ENCODE measurements around the gene ANAPC1.
"Not testable (repeated sequence)": the region's sequence is repeated elsewhere in the genome, so short reads cannot be mapped to it uniquely, and the experiment has no call there.

ANAPC1 gene

DNA sequence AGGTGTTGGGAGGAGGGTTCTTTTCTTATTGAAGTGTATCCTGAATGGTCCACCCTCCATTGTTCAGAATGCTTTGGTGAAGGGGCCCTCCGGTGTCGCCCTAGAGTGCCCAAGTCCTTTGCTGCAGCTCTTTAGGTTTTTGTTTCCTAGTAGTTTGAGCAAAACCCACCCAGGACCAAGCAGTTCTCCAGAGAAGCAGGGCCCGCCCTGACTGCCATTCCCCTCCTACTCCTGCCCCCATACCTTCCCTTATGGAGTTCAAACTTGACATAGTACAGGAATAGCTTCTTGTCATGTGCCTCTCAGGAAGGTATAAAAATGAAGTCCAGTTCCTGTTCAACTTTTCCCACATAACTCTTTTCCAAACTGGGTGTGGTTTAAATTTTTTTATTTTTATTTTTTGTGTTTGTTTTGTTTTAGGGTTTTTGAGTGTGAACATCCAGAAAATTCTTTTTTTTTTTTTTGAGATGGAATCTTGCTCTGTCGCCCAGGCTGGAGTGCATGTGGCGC lies 20.0 kb upstream of the ANAPC1 start:
- DNase-seq: no peak

DNA sequence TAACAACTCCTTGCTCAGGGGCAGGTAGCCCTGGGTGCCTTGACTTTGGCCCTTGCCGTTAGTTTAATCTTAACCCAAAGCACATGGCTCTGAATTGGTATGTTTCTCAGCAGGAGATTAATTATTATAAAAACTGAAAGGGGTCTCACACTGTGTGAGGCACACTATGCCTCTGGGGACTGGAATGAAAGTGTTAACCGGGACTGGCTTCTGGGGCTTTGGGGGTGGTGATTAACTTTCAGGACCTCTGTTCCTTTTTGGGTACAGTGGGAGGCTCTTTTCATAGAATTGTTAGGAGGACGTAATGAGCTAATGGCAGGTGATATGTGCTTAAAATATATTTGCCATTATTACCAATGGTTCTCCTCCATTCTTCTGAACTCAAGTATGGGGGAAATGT lies 19.5 kb upstream of the ANAPC1 start:
- no peak for DNase-seq

DNA sequence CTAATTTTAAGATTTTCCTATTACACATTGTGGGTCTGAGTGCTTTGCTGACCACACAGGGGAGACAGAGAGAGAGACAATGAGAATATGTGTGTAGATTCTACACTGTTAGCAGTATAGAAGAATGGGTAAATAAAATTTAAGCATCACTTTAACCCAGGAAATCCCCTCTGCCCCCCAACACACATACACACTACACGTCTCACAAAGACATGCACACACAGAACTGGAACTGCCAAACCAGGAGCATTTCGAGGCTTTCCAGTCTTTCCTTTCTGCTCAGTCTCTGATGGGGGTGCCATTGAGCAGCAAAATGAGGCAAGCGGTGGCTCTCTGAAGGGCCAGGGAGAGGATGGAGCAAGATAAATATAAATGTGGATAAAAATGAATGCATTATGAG lies 16.9 kb upstream of the ANAPC1 start:
- peak; percentile 21 for DNase-seq

DNA sequence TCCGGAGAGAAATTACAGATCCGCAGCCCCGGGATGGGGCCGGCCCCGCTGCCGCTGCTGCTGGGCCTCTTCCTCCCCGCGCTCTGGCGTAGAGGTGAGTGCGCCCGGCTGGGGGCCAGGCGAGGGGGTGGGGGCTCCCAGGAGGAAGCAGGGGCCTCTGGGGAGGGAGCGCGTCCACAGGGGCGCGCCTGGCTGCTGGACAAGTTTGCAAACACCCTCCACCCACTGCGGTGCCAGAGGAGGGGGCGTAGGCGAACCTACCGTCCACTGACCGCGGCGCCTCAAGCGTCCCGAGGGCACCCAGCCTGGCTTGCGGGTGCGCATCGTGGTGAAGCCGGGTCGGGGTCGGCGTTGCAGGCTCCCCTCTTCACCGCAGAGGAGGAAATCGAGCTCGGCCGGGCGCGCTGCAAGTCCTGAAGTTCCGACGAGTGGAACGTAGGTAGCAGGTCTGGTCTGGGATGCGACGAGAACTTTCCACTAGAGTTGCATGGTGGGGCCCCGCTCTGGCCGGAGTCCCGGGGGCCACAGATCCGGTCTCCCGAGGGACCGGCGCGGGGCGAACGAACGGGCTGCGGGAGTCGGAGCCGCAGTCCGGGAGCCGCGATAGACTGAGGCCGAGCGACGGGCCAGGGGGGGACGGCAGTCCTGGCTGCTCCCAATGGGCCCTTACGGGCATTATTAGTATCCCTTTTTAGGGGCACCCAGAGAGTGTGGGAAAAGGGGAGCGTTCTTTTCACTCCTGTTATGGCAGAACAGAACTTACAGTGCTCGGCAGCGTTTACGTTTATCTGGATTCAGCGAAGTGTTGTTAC lies 14.9 kb upstream of the ANAPC1 start:
- no peak for DNase-seq

DNA sequence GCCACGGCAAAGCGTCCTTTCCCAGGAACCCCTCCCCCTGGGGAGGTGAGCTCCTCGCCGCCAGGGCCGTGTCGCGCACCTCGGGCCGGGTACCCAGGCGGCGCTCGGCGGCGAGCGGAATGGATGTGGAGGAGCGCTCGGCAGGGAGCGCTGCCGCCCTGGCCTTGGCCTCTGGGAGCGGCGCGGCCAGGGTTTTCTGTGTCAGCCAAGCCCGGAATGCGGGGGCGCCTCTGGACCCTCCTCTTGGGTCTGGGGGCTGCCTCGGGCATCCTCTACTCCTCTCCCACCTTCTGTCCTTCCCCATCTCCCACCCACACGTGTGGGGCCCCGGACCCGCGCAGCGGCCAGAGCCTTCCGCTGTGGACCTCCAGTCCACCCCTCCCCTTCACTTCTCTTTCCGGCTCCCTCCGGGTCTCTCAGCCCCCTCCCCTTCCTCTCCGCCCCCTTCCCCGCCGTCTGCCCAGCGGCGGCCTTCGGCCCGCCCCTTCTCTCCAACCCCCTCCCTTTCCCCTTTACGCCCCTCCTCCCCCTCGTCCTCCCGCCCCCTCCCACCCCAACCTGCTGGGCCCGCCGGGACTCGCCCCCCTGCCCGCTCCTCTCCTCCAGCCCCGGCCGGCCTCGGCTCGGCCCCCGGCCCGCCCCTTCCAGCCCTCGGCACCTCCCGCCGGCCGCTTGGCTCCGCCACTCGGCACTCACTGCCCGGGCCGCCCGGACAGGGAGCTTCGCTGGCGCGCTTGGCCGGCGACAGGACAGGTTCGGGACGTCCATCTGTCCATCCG lies 14.1 kb upstream of the ANAPC1 start, which contains the start of gene MERTK:
TSS of gene MERTK (plus strand) at position 684 of the 779 bp plus-strand sequence. CDS start 129 bp downstream, outside the sequence.
- DNase-seq: peak; percentile 29

DNA sequence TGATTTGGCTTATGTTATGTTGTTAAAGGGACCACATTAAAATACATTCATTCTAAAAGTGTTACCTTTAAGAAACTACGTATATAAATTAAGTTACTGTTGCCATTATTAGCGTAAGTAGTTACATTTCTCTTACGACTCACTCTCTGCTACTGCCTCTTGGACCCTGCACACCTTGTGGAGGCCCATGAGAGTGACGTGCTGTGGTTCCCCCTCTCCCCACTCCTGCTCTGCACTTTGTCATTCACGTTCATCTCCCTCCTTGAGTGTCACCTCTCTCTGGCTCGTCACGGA lies 13.6 kb upstream of the ANAPC1 start:
- DNase-seq: no peak

DNA sequence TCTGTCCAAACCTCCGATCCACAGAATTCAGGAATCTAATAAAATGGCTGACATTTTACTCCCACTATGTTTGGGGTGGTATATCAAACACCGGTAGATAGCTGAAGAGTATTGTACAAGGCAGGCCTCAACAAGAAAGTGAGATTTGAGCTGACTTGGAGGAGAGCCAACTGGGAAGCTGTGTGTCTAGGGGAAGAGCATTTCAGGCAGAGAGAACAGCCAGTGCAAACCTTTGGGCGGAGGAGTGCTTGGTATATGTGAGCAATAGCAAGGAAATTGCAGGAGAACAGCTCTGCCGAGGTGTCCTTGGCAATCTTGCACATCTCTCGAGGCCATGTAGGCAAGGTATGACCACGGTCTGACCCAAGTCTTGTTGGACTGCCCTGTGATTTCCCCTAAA lies 12.6 kb upstream of the ANAPC1 start:
- no peak for DNase-seq

DNA sequence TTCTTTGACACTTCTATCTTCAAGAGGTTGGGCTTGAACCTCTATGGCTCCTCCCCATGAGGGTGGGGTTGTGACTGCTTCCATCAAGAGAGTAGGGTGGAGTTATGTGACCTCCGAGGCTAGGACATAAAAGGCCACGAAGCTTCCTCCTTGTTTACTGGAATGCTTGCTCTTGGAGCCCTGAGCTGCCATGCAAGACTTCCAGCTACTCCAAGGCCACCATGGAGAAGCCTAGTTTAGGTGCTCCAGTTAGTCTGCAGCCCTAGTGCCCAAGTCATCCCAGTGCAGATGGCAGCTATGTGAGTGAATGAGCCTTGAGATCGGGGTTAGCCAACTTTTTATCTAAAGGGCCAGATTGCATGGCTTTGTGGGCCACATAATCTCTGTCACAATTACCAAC lies 12.0 kb upstream of the ANAPC1 start:
- DNase-seq: no peak

DNA sequence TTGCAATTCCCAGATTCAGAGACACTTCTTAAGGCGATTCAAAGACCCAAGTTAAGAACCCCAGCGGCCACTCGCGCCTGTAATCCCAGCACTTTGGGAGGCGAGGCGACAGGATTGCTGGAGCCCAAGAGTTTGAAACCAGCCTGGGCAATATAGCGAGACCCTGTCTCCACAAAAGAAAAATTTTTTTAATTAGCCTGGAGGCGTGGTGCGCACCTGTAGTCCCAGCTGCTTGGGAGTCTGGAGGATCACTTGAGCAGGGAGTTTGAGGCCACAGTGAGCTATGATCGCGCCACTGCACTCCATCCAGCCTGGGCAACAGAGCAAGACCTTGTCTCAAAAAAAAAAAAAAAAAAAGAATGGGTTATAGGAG lies 585 bp upstream of the ANAPC1 start:
- no peak for DNase-seq

DNA sequence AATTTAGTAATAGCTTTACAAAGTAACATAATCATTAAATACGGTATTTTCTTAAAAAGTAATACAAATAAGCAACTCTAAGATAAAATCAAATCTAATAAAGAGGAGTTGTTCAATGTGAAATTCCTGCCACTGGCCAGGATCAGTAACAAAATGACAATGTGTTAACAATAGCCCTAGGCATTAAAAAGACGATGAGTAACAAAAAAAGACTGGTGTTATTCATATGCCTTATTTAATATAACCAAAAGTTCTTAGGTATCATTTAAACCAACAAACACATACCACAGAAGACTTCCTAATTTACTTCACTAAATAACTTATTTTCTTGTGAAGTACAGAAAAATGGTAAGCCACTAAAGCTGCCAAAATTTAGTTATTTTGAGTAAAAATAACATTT lies 11.2 kb downstream of the ANAPC1 start:
- DNase-seq: not testable (repeated sequence)

DNA sequence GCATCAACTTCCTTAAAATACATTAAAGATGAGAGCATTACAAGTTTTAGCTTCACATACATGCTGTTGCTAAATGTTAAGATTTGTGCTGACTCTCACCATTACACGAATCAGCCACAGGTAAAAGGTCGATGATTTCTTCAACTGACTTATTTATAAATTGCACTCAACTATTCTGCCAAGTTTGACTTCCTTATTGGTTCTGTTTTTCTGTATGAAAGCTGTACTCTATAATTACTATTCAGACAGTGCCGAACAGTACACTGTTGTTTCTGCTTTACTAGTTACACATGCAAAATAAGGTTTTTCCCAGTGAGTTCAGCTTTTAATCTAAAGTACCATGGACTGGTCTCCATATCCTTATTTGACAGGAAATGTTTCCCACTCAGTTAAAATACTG lies 18.9 kb downstream of the ANAPC1 start:
- DNase-seq: not testable (repeated sequence)

DNA sequence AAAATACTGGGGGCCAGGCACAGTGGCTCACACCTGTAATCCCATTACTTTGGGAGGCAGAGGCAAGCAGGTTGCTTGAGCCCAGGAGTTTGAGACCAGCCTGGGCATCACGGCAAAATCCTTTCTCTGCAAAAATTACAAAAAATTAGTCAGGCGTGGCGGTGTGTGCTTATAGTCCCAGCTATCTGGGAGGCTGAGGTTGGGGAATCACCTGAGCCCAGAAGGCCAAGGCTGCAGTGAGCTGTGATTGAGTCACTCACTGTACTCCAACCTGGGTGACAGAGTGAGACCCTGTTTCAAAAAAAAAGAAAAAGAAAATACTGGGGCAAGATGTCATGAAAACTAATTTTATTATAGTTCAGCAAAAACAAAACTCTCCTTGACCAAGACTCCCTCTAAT lies 24.0 kb downstream of the ANAPC1 start:
- DNase-seq: not testable (repeated sequence)

DNA sequence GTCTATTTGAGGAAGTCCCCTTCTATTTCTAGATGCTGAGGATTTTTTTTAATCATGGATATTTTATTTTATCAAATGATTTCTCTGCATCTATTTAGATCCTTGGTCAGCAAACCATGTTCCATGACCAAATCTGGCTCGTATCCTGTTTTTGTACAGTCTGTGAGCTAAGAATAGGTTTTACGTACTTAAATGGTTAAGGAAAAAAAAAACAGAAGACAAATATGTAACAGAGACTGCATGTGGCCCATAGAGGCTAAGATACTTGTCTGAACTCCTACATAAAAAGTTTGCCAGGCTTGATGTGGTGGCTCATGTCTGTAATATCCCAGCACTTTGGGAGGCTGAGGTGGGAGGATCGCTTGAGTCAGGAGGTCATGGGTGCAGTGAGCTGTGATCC lies 31.4 kb downstream of the ANAPC1 start:
- not testable (repeated sequence) for DNase-seq

DNA sequence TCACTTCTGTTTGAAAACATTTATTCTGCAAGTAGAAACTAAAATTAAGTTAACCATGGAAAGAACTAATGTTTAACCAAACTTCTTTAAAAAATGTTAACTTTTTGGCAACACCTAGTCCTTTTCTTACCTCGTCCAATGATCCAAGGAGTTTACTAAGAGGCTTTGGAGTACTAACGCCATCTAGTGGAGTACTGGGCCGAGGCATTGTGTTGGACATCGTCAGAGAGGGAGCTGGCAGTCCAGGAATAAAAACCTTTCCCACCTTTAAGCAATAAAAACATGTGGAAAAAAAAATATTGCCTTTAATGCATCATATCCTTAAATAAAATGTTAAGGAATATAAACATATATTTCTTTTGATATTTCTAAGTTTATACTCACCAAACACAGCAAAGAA lies 33.3 kb downstream of the ANAPC1 start:
- DNase-seq: peak; percentile 9

DNA sequence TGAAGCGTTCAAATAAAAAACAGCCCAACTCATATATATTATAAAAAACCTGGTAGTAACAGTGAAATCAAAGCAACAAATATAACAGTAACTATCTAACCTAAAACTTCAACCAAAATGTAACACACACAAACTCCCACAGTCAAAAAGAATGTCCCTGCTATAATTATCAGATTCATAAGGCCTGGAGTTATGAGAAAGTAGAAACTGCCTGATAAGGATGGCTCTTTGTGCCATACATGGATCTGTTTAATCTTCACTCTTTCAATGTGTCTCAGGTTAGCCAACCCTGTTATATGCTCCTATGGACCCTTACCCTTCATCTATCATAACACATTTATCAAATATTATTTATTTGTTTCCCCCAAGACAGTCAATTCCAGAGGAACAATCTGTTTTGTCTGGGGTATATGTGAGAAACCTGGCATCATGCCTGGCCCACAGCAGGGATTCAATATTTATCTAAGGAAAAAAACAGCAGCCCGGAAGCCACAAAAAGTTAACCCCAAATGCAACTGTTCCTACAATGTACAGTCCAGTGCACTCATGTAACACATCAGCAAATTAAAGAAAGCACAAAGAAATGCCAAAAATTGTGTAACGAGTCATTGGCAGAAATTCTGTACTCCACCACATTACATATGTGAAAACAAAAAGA lies 44.2 kb downstream of the ANAPC1 start:
- peak; percentile 44 for DNase-seq

DNA sequence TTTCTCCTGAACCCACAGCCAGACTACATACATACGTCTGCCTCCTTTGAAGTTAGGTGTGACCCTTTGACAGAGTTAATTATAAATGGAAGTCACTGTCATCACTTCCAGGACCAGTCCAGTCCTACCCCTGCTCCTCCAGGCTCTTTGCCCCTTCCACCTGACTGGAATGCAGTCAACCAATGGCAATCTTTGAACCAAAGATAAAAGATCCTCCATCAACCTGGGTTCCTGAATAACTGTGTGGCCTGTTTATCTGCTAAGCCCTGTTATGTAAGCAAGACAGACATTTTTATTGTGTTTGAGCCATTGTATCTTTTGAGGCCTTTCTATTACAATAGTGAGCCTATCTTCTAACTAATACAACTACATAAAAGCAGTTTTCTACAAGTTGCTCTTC lies 45.0 kb downstream of the ANAPC1 start:
- not testable (repeated sequence) for DNase-seq

DNA sequence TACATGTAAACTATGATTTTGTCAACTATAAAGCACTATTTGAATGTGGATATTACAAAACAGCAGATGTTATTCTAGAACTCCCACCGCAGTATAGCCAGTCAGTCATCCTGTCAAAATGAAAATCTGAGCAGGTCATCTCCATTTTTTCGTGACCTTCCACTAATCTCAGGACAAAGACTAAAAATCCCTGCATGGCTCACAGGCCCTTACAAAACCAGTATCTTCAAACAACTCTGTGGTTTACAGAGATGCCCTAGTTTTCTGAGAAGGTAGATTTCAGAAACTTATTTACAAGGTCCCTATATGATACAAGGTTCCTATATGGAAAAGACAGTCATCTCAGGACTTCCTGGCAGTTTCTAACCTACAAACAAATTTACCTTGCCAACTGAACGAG lies 49.8 kb downstream of the ANAPC1 start:
- DNase-seq: not testable (repeated sequence)

DNA sequence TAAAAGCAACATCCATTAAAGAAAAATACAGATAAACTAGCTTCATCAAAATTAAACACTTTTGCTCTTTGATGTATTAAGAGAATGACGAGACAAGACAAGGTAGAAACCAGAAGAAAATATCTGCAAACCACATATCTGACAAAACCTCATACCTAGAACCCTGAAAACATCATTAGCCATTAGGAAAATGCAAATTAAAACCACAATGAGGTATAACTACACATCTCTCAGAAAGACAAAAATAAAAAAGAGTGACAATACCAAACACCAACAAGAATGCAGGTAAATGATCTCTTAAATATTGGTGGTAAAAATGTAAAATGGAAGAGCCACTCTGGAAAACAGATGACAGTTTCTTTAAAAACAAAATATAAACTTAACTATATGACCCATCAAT lies 53.5 kb downstream of the ANAPC1 start:
- DNase-seq: not testable (repeated sequence)

DNA sequence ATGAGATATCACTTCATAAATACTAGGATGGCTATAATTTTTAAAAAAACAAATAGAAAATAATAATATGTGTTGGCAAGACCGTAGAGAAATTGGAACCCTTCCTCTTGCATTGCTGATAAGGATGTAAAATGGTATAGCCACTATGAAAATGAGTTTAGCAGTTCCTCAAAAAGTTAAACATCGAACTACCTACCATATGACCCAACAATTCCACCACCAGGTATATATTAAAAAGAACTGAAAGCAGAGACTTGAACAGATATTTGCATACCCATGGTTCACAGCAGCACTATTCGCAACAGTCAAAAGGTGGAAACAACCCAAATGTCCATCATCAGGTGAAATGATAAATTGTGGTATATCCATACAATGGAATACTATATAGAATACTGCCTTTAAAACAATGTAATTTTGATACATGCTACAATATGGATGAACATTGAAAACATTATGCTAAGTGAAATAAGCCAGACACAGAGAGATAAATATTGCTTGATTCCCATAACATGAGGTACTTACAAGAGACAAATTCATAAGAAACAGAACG lies 55.7 kb downstream of the ANAPC1 start:
- not testable (repeated sequence) for DNase-seq

DNA sequence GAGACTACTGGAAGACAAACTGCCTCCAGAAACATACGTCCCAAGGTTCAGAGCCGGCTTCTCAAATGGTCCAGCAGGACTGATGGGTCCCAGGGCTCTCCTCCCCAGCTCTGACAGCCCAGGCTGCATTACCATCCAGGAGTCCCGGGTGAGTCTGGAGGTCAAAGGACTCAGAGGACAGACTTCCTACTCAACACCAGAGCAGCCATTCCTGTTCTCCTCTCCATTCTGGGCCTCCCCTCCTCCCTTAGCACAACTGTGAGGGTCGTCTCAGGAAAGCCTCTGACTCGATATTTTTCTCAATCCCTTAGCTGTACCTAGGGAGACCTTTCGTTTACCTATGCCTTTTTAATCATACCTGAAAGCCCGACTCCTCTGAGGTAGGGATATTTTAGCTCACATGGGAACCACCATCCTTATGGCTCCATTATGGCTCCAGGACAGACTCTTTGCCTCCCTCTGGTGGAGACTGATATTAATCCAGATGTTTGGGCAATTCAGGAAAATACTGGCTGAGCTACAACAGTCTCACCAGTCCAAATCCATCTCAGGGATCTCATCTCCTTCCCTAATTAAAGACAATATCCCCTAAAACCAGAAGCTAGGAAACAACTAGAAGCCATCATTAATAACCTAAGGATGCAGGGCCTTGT lies 70.9 kb downstream of the ANAPC1 start:
- DNase-seq: not testable (repeated sequence)

DNA sequence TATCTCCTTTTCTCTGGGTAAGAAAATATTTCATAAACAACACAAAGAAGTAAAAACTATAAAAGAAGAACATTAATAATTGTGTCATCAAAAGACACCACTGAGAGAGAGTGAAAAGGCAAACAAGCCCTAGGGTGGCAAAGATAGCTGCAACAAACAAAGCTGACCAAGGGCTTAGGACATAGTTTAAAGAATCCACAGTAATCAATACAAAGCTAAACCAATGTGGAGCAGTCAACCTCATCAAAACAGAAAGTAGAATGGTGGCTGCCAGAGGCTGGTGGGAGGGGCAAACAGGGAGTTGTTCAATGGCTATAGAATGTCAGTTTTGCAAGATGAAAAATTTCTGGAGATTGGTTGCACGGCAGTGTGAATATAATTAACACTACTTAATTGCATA lies 93.4 kb downstream of the ANAPC1 start:
- not testable (repeated sequence) for DNase-seq

DNA sequence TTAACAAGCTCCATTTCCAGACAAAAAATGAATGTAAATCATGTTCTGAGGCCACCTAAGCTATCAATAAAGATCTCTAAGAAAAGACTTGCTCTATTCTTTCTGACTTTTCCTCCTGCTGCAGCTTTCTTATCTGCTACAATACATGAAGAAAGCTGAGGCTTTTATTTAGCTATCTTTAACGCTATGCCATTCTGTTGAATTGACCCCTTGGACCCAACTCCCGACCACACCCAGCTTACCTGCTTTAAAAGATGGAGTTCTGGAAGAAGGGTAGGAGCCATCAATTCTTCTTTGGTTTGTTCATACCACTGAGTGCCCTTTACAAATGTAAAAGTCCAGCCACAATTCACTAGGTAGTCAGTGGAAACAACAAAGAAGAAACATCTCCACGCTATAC lies 99.9 kb downstream of the ANAPC1 start:
- DNase-seq: not testable (repeated sequence)

DNA sequence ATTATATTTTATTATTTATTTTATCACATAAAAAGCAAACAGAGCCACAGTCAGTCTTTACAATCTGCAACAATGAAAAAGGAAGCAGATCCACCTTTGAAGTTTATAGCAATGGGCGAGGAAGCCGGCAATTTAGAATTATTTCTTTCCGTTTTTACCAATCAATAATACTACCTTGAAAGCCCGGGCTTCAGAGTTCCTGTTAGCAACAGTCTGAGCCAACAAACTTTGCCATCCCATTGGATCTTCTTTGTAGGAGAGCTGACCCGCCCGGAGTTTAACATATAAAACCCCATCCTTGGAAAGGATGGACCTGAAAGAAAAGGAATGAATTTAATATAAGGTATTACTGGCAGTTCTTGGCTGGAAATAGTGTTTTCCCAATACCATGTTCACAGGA lies 101.8 kb downstream of the ANAPC1 start:
- DNase-seq: not testable (repeated sequence)

Data from fibroblast of upper back skin (primary cell).